Measurements from ENCODE around the gene ZNF664. TPM values are rescaled to one million over a fixed set of nuclear protein-coding genes. Genes with fewer than 3 reads are reported as not detected.

ZNF664 gene
- total and polyA plus RNA-seq, 4 donors = 31.7 to 118 (median 69.5) TPM

DNA sequence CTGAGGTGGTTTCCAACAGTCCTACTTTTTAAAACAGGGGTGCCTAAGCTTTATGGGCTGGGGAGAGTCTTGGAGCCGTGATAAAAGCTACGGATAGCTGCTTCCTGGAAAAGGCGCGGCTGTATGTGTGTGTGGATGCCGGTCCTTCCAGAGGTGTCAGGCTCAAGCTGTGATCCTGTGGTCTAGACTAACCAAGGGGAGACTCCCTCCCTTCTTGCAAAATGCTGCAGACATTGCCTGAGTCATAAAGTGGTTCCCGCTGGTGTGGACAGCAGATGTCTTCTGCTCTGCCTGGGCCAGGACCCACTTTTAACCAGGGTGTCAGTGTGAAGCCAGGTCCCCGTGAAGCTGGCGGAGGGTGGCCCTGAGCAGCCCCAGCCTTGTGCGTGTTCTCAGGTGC lies 38.2 kb upstream of the ZNF664 start:
- 64 to 77% methylated on average over 9 of the region's 9 CpGs for WGBS, 2 donors

DNA sequence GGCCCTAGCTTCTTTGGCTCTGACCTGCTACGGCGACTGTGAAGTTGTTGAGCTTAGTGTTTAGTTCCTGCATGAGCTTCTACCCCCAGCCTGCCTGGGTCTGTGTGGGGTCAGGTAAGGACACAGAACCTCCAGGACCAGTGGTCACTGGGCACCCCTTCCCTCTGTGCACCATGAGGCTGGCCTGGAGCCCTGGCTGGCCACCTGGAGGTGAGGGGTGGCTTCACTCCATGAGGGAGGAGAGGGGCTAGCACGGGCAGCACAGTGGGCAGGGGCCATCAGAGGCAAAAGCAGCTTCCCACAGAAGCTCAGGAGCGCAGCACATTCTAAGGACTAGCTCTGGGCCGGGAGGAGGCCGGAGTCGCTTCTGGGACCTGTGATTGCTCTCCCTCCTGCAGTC lies 37.1 kb upstream of the ZNF664 start:
- Histone ChIP-seq H3K27ac (ENCODE audit: low read depth in 1 of 2, low read length in 1 of 2) (no peak overlapping the region), H3K27me3 (ENCODE audit: control insufficient read depth in 3 of 3, insufficient read depth in 3 of 3, low read length in 2 of 3) (no peaks in the 10 kb centered on the region), H3K36me3 (ENCODE audit: control insufficient read depth in 4 of 4, insufficient read depth in 4 of 4, low read length in 4 of 4) (peaks cover 0 to 20% (median 7%) of the 10 kb centered on the region in 4 donors), H3K4me3 (no peak overlapping the region), H3K9ac (ENCODE audit: insufficient read depth in 1 of 2, low read length in 2 of 2) (no peak overlapping the region), H3K9me3 (ENCODE audit: control insufficient read depth in 4 of 4, insufficient read depth in 3 of 4, low read length in 3 of 4) (no peaks in the 10 kb centered on the region), H3K4me1 (ENCODE audit: control insufficient read depth in 5 of 5, insufficient read depth in 5 of 5, low read length in 5 of 5) (peaks cover 0 to 5% (median 3%) of the 10 kb centered on the region in 5 donors)
- ATAC-seq (ENCODE audit: insufficient read depth, low FRiP score) (no peak), DNase-seq (no peak)
- TF ChIP-seq, protein P1, sequence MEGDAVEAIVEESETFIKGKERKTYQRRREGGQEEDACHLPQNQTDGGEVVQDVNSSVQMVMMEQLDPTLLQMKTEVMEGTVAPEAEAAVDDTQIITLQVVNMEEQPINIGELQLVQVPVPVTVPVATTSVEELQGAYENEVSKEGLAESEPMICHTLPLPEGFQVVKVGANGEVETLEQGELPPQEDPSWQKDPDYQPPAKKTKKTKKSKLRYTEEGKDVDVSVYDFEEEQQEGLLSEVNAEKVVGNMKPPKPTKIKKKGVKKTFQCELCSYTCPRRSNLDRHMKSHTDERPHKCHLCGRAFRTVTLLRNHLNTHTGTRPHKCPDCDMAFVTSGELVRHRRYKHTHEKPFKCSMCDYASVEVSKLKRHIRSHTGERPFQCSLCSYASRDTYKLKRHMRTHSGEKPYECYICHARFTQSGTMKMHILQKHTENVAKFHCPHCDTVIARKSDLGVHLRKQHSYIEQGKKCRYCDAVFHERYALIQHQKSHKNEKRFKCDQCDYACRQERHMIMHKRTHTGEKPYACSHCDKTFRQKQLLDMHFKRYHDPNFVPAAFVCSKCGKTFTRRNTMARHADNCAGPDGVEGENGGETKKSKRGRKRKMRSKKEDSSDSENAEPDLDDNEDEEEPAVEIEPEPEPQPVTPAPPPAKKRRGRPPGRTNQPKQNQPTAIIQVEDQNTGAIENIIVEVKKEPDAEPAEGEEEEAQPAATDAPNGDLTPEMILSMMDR (IDR thresholded peaks at IDR 0.05; ENCODE audit: control extremely low read depth, extremely low read depth) = no peak
- 79 to 96% methylated on average over 7 of the region's 7 CpGs for WGBS, 2 donors

More for the DNA sequence above, 38.2 kb upstream of the ZNF664 start:
- no peak for DNase-seq
- Histone ChIP-seq H3K9me3 (ENCODE audit: control insufficient read depth in 4 of 4, insufficient read depth in 3 of 4, low read length in 3 of 4) (no peaks in the 10 kb centered on the region), H3K4me3 (no peak overlapping the region), H3K4me1 (ENCODE audit: control insufficient read depth in 5 of 5, insufficient read depth in 5 of 5, low read length in 5 of 5) (peaks cover 0 to 5% (median 3%) of the 10 kb centered on the region in 5 donors), H3K36me3 (ENCODE audit: control insufficient read depth in 4 of 4, insufficient read depth in 4 of 4, low read length in 4 of 4) (peaks cover 0 to 15% (median 7%) of the 10 kb centered on the region in 4 donors), H3K9ac (ENCODE audit: insufficient read depth in 1 of 2, low read length in 2 of 2) (no peak overlapping the region), H3K27me3 (ENCODE audit: control insufficient read depth in 3 of 3, insufficient read depth in 3 of 3, low read length in 2 of 3) (no peaks in the 10 kb centered on the region), H3K27ac (ENCODE audit: low read depth in 1 of 2, low read length in 1 of 2) (no peak overlapping the region)
- TF ChIP-seq, protein P1 (IDR thresholded peaks at IDR 0.05; ENCODE audit: control extremely low read depth, extremely low read depth) = no peak
- no peak for ATAC-seq (ENCODE audit: insufficient read depth, low FRiP score)

DNA sequence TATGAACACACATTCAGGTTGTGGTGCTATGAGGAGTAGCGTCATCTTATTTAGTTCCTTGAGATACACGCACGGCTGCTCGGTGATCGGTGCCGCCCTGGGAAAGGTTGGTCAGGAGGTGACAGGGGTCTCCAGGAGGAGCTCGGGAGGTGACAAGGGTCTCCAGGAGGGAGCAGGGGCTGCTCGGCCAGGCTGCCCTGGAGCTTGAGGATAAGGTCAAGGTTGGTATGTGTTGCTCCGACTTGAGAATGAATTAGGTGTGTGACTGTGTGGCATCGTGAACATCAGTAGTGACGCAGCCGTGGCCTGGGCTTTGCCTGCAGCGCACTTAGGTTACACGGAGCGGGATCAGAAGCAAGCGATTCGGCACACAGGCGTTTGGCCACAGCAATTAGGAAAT lies 36.5 kb upstream of the ZNF664 start:
- H3K27me3 ChIP-seq (ENCODE audit: control insufficient read depth in 3 of 3, insufficient read depth in 3 of 3, low read length in 2 of 3) = no peaks in the 10 kb centered on the region
- H3K27ac ChIP-seq (ENCODE audit: low read depth in 1 of 2, low read length in 1 of 2) = no peak overlapping the region
- H3K4me3 ChIP-seq = no peak overlapping the region
- H3K36me3 ChIP-seq (ENCODE audit: control insufficient read depth in 4 of 4, insufficient read depth in 4 of 4, low read length in 4 of 4) = peaks cover 0 to 24% (median 9%) of the 10 kb centered on the region in 4 donors
- ATAC-seq (ENCODE audit: insufficient read depth, low FRiP score) (no peak), DNase-seq (no peak)
- H3K4me1 ChIP-seq (ENCODE audit: control insufficient read depth in 5 of 5, insufficient read depth in 5 of 5, low read length in 5 of 5) = peaks cover 0 to 5% (median 3%) of the 10 kb centered on the region in 5 donors
- H3K9me3 ChIP-seq (ENCODE audit: control insufficient read depth in 4 of 4, insufficient read depth in 3 of 4, low read length in 3 of 4) = no peaks in the 10 kb centered on the region
- TF ChIP-seq, protein P1 (IDR thresholded peaks at IDR 0.05; ENCODE audit: control extremely low read depth, extremely low read depth) = no peak
- H3K9ac ChIP-seq (ENCODE audit: insufficient read depth in 1 of 2, low read length in 2 of 2) = no peak overlapping the region
- WGBS, 2 donors = 94 to 96% methylated on average over 18 of the region's 18 CpGs
